ENCODE measurements around the gene TMCC3. TPM values are rescaled to one million over a fixed set of nuclear protein-coding genes. Genes with fewer than 3 reads are reported as not detected.
"Not testable (repeated sequence)": the region's sequence is repeated elsewhere in the genome, so short reads cannot be mapped to it uniquely, and the experiment has no call there.

TMCC3 gene
- total RNA-seq, 1 donor = 1.7 TPM

DNA sequence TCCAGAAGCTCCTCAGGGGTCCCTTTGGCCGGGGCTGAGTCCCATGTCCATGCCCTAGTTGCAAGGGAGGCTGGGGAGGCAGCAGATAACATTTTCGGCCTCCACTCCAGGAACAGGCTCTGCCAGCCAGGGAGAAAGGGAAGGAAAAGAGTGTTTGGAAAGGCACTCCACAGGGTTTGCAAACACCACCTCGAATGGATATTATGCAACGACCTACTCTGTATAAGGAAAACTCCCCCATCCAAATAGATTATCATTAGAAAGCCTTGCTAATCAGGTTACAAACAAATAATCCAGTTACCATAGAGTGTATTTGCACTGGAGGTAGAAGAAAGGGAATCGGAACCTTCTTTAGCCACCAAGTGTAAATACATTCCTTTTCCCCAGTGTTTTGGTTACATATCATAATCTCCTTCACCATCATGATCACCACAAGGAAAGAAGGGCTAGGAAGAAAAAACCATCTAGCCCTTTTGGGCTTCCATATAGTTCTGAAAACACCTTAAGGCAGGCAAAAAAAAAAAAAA is 40.4 kb downstream of the TMCC3 start:
- TF ChIP-seq, protein P1, sequence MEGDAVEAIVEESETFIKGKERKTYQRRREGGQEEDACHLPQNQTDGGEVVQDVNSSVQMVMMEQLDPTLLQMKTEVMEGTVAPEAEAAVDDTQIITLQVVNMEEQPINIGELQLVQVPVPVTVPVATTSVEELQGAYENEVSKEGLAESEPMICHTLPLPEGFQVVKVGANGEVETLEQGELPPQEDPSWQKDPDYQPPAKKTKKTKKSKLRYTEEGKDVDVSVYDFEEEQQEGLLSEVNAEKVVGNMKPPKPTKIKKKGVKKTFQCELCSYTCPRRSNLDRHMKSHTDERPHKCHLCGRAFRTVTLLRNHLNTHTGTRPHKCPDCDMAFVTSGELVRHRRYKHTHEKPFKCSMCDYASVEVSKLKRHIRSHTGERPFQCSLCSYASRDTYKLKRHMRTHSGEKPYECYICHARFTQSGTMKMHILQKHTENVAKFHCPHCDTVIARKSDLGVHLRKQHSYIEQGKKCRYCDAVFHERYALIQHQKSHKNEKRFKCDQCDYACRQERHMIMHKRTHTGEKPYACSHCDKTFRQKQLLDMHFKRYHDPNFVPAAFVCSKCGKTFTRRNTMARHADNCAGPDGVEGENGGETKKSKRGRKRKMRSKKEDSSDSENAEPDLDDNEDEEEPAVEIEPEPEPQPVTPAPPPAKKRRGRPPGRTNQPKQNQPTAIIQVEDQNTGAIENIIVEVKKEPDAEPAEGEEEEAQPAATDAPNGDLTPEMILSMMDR (IDR thresholded peaks at IDR 0.05; ENCODE audit: insufficient read depth, low read depth, low read length) = no peak
- DNase-seq (ENCODE audit: low read depth) = no peak
- H3K4me3 ChIP-seq (ENCODE audit: low read depth, low read length) = no peak overlapping the region

DNA sequence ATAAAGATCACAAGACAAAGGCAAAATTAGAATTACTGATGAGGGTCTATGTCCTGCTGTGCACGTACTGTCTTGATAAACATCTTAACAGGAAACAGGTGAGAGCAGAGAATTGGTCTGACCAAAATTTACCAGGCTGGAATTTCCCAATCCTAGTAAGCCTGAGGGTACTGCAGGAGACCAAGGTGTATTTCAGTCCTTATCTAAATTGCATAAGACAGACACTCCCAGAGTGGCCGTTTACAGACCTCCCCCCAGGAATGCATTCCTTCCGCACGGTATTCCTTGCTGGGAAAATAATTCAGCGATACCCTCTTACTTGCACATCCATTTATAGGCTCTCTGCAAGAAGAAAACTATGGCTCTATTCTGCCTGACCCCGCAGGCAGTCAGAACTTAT is 43.5 kb downstream of the TMCC3 start:
- H3K4me3 ChIP-seq (ENCODE audit: low read depth, low read length); DNase-seq (ENCODE audit: low read depth): not testable (repeated sequence)

DNA sequence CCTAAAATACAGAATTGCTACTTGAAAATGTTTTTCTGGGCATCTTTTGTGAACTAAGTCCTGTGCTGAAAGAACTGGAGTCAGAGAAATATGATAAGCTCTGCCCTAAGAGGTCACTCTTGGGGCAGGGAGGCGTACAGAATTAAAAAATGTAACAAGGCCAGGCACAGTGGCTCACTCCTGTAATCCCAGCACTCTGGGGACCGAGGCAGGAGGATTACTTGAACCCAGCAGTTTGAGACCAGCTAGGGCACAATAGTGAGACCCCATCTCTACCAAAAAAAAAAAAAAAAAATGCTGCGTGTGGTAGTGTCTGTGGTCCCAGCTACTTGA is 46.0 kb downstream of the TMCC3 start:
- TF ChIP-seq, protein P1 (IDR thresholded peaks at IDR 0.05; ENCODE audit: insufficient read depth, low read depth, low read length) = no peak
- DNase-seq (ENCODE audit: low read depth) = no peak
- no peak overlapping the region for H3K4me3 ChIP-seq (ENCODE audit: low read depth, low read length)

DNA sequence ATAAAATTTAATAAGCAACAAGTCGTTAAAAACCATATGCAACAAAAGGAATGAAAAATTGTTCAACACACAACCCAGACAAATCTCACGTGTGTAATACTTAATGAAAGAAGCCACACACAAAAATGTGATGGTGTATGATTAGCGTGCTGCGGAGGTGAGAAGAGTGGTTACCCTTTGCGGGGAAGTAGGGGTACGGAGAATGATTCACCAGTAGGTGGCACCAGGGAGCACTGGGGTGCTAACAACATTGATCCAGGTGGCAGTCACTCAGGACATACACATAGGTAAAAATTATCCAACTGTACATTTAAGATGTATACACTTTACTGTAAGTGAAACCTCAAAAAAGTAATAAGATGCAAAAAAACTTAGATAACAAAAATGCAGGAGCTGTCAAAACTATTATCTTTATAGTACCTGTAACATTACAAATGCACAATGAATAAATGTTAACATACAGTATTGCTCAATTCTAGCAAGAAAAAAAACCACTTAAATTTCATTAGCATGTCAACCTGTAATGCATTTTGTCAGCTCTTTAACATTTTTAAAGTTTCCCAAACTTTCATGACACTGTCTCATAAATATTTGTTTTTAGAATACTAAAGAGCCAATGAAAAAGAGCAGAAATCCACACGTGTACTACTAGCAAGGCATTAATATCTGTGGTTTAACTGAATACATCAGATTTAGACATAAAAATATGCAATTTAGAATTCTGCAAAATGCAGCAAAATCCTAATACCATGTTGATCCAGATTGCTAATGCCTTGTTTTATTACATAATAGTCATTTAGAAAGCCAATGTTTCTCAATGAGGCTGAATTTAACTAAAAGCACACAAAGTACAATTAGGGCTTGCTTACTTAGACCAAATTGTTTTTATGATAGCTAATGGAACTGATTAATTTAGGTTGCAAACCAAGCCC is 46.7 kb downstream of the TMCC3 start:
- DNase-seq (ENCODE audit: low read depth) = no peak
- H3K4me3 ChIP-seq (ENCODE audit: low read depth, low read length) = no peak overlapping the region
- TF ChIP-seq, protein P1 (IDR thresholded peaks at IDR 0.05; ENCODE audit: insufficient read depth, low read depth, low read length) = peak; percentile 61

GRCh38 chr12:94602024-94602423 is 48.3 kb downstream of the TMCC3 start:
- TF ChIP-seq, protein P1 (IDR thresholded peaks at IDR 0.05; ENCODE audit: insufficient read depth, low read depth, low read length) = no peak
- DNase-seq (ENCODE audit: low read depth) = peak; percentile 69
- no peak overlapping the region for H3K4me3 ChIP-seq (ENCODE audit: low read depth, low read length)

DNA sequence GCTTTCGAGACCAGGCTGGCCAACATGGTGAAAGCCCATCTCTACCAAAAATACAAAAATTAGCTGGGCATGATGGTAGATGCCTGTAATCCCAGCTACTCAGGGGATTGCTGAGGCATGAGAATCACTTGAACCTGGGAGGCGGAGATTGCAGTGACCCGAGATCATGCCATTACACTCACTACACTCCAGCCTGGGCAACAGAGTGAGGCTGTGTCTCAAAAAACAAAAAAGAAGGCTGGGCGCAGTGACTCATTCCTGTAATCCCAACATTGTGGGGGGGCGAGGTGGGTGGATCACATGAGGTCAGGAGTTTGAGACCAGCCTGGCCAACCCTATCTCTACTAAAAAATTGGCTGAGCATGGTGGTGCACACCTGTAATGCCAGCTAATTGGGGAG is 49.0 kb downstream of the TMCC3 start:
- not testable (repeated sequence) for DNase-seq (ENCODE audit: low read depth); H3K4me3 ChIP-seq (ENCODE audit: low read depth, low read length)

GRCh38 chr12:94599189-94599588 is 51.2 kb downstream of the TMCC3 start:
- no peak for DNase-seq (ENCODE audit: low read depth)
- no peak overlapping the region for H3K4me3 ChIP-seq (ENCODE audit: low read depth, low read length)
- TF ChIP-seq, protein P1 (IDR thresholded peaks at IDR 0.05; ENCODE audit: insufficient read depth, low read depth, low read length) = no peak

- no peak for DNase-seq (ENCODE audit: low read depth)
- H3K4me3 ChIP-seq (ENCODE audit: low read depth, low read length) = no peak overlapping the region
- TF ChIP-seq, protein P1 (IDR thresholded peaks at IDR 0.05; ENCODE audit: insufficient read depth, low read depth, low read length) = no peak
Measured at GRCh38 chr12:94597268-94597667, 53.1 kb downstream of the TMCC3 start.
